Right lobe of liver (tissue), 6 donors: ENCODE measurements around the gene SLC7A4. TPM values are rescaled to one million over a fixed set of nuclear protein-coding genes. Genes with fewer than 3 reads are reported as not detected.

Source experiments
- ATAC-seq, 4 donors: fragments of 200-7000 bp; cut with Tn5 transposase; one replicate each; pipeline ENCODE4 v1.9.1; 2020; ENCODE audit warnings: mild to moderate bottlenecking in 4 of 4, moderate library complexity in 4 of 4
- DNase-seq, 3 donors: peaks; one replicate each; pipeline ENCODE4 v3.0.0-alpha.2; 2020
- H3K27ac ChIP-seq, 3 donors: fragments of 200-600 bp; one replicate each; pipeline ENCODE4 v1.8.0; 2022
- H3K27me3 ChIP-seq, 2 donors: fragments of 200-600 bp; one replicate each; pipeline ENCODE4 v1.8.0; 2022
- H3K36me3 ChIP-seq, 4 donors: fragments of 200-600 bp; sonication (generic) in 1 of 4; one replicate each; pipeline versions ENCODE4 v1.5.1 to v1.8.0; 2017 to 2022; ENCODE audit warnings: control low read depth in 1 of 4
- H3K4me1 ChIP-seq, 4 donors: fragments of 200-600 bp; sonication (generic) in 1 of 4; one replicate each; pipeline versions ENCODE4 v1.5.1 to v1.8.0; 2017 to 2022; ENCODE audit warnings: control low read depth in 1 of 4
- H3K4me3 ChIP-seq, 3 donors: fragments of 200-600 bp; one replicate each; pipeline ENCODE4 v1.8.0; 2022
- H3K9me3 ChIP-seq, 4 donors: fragments of 200-600 bp; sonication (generic) in 1 of 4; one replicate each; pipeline versions ENCODE4 v1.5.1 to v1.8.0; 2017 to 2022; ENCODE audit warnings: control low read depth in 1 of 4
- CTCF ChIP-seq, 4 donors: fragments of 200-600 bp in 3 of 4; fragments of 450-650 bp in 1 of 4; IDR thresholded peaks; one replicate each; pipeline versions ENCODE4 v1.5.1 to v1.8.0; 2016 to 2022; ENCODE audit warnings: antibody characterized with exemption in 4 of 4, mild to moderate bottlenecking in 2 of 4
- POLR2A ChIP-seq: fragments of 450-650 bp; IDR thresholded peaks from one replicate; pipeline ENCODE4 v1.6.1; 2017; ENCODE audit warnings: antibody characterized with exemption, mild to moderate bottlenecking
- WGBS: methylation state at CpG from one replicate; pipeline ENCODE4 v1.1.6; 2018; ENCODE audit warnings: low coverage, low lambda C conversion rate; ENCODE audit not compliant: insufficient coverage; ENCODE audit errors: missing lambda C conversion rate; 5-methylcytosine and 5-hydroxymethylcytosine counted together
- intact Hi-C, 2 donors: fragments of 100-400 bp; cut with DNase I; formaldehyde crosslinking; loops; one replicate each; pipeline versions ENCODE4 v1.11.2 to v1.14.1; 2022
- long read RNA-seq: library from polyadenylated mRNA; unstranded; transcript quantifications from one replicate; pipeline ENCODE4 v2.0.0, GENCODE V29; 2019
- total RNA-seq, 6 experiments: library from RNA; depleted of rRNA in 2 of 6; stranded (reverse); fragments of >200 nt in 2 of 6; fragmentation: NEBNext Ultra II Directional in 3 of 6; extraction: Animal tissue kit (Norgen Biotek cat#: 25700) in 3 of 6; gene quantifications; one replicate each; pipeline versions ENCODE4 v1.1.0 to v1.2.4, GENCODE V29; 2016 to 2023
- donor health status: DM: no; HTN: yes; CAD: no.
- donor health status: DM: no; HTN: no; CAD: no.
- donor health status: DM: no; HTN: no; CAD: no.
- donor health status: DM: no; HTN: yes; CAD: no.
- donor health status: DM: no; HTN: yes; CAD: no.

Gene SLC7A4
- total RNA-seq, result under 1 TPM in 5 of 6 experiments, not detected in 1; 0.12 to 0.35 (median 0.18) TPM
- long read RNA-seq, result 0 reads

GRCh38 chr22:21032037-21032867, at the start of gene SLC7A4:
Gene SLC7A4 (minus strand): TSS chr22:21032561. CDS start chr22:21031812, 749 bp downstream.
- H3K27me3 ChIP-seq, result no peaks in the 10 kb centered on the region
- H3K4me3 ChIP-seq, result peak within 1 kb of the TSS in 1 of 3 donors; percentile 26
- no CpG with 5 or more reads among the region's 59 CpGs for WGBS
- no peaks in the 10 kb centered on the region for H3K36me3 ChIP-seq
- no peak for TF ChIP-seq CTCF (IDR thresholded peaks at IDR 0.05)
- TF ChIP-seq POLR2A, result no peak
- intact Hi-C loops, result no loop called here
- H3K27ac ChIP-seq, result no peak within 1 kb of the TSS
- no peak for DNase-seq
- H3K4me1 ChIP-seq, result no peaks in the 10 kb centered on the region
- no peaks in the 10 kb centered on the region for H3K9me3 ChIP-seq
- peak in 2 of 4 donors; percentile 14 to 20 for ATAC-seq

- no peak for ATAC-seq
- Histone ChIP-seq H3K27me3 (no peaks in the 10 kb centered on the region), H3K36me3 (no peaks in the 10 kb centered on the region), H3K4me3 (no peak overlapping the region), H3K4me1 (no peaks in the 10 kb centered on the region), H3K27ac (no peak overlapping the region), H3K9me3 (no peaks in the 10 kb centered on the region)
- TF ChIP-seq POLR2A (no peak), CTCF (IDR thresholded peaks at IDR 0.05) (no peak)
- intact Hi-C loops, result no loop called here
- DNase-seq, result no peak
- WGBS, result 75% methylated on average over 13 of the region's 31 CpGs
Measured at GRCh38 chr22:21080435-21081137, 48.2 kb upstream of the SLC7A4 start.

GRCh38 chr22:21079493-21079892, 47.1 kb upstream of the SLC7A4 start:
- Histone ChIP-seq H3K9me3 (no peaks in the 10 kb centered on the region), H3K27ac (no peak overlapping the region), H3K4me1 (no peaks in the 10 kb centered on the region), H3K27me3 (no peaks in the 10 kb centered on the region), H3K4me3 (no peak overlapping the region), H3K36me3 (no peaks in the 10 kb centered on the region)
- peak in 1 of 4 donors; percentile 13 for ATAC-seq
- intact Hi-C loops, result no loop called here
- no peak for DNase-seq
- TF ChIP-seq CTCF (IDR thresholded peaks at IDR 0.05), result no peak
- no peak for TF ChIP-seq POLR2A
- WGBS, result 86% methylated on average over 1 of the region's 5 CpGs

GRCh38 chr22:21078916-21079315, 46.6 kb upstream of the SLC7A4 start:
- Histone ChIP-seq H3K27me3 (no peaks in the 10 kb centered on the region), H3K27ac (no peak overlapping the region), H3K36me3 (no peaks in the 10 kb centered on the region), H3K4me1 (no peaks in the 10 kb centered on the region), H3K4me3 (no peak overlapping the region), H3K9me3 (no peaks in the 10 kb centered on the region)
- no peak for ATAC-seq
- no peak for DNase-seq
- intact Hi-C loops, result no loop called here
- 73% methylated on average over 8 of the region's 11 CpGs for WGBS
- TF ChIP-seq CTCF (IDR thresholded peaks at IDR 0.05) (no peak), POLR2A (no peak)
